GM19397 (cell line): Measurements from ENCODE around the gene CCDC85A.

Experiments used
- ATAC-seq: cut with Tn5 transposase; IDR thresholded peaks from one replicate; pipeline ENCODE4 v1.9.1; 2021; ENCODE audit warnings: mild to moderate bottlenecking, moderate library complexity; ENCODE audit not compliant: unreplicated experiment

The CCDC85A gene

DNA sequence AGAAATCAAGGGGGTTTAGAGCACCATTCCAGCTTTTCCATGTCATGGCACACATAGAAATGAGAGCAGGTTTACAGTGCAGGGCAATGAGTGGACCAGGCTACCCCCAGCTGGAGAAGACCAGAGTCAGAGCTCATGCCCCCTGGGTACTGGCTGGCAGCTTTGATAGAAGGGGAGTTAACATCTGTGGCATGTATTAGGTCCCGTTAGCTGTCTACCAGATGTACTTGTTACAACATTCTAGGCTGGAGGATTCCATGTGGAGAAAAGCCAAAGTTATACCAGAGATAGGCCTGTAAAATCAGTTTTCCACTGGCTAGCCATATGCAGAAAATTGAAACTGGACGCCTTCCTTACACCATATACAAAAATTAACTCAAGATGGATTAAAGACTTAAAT lies 109.2 kb downstream of the CCDC85A start:
- ATAC-seq: no peak

DNA sequence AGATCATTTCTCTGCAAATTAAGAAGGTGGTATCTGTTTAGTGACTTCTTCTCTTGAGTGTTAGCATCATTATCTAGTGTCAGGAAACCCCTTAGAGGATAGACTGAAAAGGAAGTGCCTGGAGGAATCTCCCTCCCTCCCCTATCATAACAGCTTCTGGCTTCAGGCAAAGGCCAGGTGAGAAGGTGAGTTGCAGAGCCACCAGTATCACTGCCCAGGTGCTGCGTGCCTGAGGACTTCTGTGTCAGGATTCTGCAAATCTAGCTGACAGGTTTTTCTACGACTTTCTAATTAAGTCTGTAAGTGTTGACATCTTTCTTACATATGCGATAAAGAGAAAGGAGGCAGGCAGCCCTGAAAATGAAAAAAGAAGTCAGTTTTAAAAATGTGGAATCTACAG lies 111.9 kb downstream of the CCDC85A start:
- ATAC-seq: no peak

DNA sequence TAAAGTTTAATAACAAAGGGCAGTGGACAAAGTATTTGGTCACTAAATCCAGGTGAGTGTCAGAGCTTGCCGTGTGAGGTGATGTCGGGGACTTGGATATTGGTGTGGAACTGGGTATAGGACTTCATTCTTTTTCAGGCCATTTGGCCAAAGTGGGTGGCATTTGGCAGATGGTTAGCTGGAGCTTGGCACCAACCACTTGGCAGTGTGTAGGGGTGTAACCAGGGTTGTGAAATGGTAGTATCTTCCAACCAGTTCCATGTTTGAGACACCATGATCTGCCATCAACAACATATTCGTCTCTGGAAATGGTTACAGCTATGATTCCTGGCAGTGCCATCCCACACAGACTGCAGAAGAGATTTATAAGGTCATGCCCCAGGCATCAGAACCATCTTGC lies 113.9 kb downstream of the CCDC85A start:
- ATAC-seq: no peak

DNA sequence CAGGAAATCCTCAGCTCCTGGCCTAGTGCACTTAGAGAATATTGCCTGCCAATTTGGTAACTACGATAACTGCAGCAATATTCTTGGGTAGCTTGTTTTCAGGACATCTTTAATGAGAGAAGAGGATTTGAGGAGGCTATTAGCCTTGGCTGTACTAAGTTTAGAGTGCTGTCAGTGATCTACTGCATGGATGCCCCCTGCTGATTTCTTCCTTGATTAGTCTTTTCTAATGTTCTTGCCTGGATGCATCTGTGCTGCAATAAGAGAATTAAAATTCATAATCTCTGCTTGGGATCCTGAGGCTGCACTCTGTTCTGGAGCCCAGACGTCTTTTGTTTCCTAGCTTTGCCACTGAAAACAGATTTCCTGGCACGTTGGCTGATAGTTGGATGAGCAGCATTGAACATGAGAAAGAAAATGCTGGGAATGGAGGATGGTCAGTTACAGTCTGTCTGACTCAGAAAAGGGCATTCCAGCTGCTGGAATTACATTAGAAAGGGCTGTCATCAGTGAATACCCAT lies 115.4 kb downstream of the CCDC85A start:
- no peak for ATAC-seq

DNA sequence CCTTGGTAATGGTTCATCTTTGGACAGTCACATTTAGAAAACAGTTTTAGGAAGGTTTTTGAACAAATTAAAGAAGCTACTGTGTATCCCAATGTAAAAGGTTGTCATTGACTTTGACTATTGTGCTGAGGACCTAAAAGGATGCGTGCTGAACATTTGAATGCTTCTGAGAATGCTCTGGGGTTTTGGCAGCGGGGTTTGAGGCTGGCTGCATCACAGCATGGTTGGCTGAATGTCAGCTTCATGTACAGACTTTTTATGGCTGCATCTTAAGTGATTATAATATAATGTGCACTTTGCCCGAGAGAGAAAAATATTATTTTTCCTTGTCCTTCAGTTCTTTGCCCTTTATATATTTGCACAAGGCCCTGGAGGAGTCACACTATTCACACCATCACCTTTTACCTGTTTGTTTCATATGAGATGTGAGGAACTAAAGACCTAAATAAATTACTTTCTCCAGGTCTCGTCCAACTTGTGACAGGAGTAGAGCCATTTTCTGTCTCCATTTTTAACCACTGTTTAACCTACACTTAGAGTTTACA lies 125.9 kb downstream of the CCDC85A start:
- no peak for ATAC-seq

DNA sequence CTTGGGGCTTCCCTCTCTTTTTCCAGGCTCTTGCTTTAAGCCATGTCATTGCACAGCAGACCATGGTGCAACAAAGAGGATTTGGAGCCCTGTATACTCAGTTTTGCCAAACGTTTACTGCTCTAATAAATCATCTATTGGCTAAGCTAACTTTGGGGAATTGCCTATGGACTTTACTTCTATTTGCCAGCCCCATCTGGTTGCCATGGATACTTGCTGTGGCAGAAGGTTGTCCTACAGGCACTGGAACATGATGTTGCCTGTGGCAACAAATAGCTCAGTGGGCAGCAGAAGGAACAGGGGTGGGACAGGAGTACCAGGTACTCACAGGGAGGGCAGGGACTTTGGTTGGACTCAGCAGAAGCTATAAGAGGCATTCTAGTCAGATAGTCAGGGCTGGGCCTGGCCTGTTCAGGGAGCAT lies 129.7 kb downstream of the CCDC85A start:
- ATAC-seq: no peak

DNA sequence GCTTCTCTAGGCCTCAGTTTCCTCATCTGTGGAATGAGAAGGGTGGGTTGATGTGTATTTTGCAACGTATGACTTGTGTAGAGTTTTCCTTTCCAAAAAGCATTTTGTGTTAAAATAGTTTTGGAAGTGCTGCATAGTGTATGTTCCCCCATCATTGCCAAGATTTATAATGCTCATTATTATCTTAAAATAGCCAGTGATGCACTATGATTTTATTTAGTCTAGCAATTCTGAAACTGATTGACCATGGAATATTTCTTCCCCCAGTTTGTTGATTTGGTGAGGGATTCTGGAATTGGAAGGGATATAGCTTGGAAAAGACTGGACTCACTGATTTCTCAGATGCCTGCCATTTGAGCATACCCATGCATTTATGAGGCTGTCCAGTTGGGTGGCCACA lies 130.6 kb downstream of the CCDC85A start:
- ATAC-seq: no peak

DNA sequence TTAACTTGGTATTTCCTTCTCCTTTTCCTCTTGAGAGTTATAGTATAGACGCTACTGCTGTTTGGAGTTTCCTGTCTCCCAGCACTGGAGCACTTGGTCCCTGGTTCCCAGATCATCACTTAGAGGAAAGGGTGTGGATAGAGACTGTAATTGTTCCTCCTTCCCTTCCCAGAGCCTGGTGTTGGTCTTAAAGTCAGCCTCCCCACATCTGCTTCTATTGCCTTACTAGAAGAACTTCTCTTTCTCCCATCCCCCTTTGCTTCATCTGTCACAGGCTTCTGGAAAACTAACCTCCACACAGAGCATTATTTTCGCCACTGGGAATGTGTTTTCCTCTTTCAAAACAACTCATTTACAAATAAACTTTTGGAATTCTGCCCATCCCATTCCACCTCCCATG lies 131.0 kb downstream of the CCDC85A start:
- ATAC-seq: no peak

DNA sequence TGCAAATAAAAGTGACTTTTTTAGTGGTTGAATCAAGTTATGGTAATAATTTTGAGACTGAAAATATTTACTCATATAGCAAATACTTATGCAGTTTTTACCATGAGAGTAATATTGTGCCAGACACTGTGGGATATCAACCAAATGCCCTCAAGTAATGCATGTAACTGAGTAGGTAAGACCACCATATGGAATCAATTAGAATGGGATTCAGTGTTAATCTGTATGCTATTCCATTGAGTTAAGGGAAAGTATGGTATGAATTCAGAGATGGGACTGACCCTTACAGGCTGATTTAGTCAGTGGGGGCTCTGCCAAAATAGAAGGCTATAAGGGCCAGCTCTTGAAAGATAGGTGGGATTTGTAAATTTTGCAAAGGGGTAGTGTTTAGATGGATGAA lies 131.6 kb downstream of the CCDC85A start:
- ATAC-seq: no peak

DNA sequence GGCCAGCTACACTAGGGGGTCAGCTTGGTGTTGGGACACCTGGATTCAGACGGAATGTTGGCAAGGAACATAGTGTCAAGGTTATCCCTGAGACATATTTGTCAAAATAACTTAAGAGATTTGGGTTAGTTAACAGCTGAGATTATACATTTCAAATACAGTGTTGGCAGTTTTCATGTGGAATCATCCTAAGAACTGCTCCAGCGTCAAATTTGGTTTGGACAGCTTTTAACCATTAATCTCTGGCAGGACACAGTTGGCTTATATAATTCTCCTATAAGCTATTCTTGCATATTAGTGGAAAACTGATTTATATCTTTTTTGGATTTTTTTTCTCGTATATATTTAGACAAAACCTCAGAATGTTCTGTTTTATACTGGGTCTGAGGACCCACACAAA lies 132.2 kb downstream of the CCDC85A start:
- ATAC-seq: no peak

DNA sequence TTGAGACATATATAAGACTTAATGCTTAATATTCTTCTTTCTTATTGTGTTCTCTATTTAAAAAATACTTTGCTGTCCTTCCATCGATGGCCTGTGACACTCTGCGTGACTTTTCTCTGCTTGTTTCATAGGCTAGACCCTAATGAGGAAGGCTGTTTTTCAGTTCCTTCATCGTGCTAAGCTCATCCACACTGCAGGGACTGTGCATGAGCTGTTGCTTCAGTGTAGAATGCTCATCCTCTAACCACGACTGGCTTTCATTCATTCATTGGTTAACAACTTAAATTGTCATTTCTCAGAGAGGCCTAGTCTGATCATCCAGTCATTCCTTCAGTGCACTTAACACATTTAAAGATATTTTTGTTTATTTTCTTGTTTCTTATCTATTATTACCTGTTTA lies 134.4 kb downstream of the CCDC85A start:
- ATAC-seq: no peak

DNA sequence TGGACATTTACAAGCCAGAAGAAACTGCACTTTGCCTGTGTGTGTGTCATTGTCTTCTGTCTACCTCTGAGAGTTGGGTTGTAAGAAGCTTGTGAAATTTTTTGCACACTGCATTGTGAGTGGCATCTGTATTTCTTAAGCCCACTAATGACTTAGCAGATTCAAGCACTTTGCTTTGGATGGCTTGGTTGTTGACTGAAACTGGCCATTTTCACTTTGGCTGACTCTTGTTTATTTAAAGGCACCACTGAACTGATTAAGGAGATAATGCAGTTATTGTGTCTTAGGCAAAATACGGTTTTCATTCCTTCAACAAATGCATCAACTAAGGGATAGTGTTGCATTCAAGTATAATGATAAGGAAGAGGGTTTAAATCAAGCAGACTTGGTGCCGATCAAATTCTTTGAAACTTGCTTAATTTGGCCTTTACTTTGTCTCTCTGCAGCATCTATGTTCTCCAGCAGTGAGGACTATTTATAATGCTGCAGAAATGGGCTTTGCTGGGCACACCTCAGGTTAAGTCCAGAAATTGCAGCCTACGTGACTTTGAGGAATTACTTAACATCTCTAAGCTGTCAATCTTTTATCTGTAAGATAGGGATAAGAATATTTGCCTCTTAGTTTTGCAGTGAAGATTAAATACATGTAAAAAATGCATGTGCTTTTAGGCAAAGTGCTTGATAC lies 142.0 kb downstream of the CCDC85A start:
- ATAC-seq: no peak

DNA sequence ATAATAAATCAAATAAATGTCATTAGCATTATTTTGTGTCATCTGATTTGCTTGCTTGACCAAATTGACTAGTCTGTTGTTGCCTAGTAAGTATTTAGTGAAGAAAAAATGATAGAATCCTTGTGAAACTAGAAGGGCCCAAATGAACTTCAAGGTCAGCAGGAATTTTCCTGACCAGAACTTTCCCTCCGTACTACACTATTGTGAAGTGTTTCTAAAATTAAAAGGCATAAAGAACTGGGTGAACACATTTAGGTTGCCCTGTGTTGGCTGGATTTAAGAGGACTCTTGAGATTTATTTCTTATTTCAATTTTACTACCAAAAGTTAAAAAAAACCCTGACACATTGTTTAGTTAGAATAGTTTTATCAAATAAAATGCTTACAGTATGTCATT lies 142.6 kb downstream of the CCDC85A start:
- no peak for ATAC-seq

DNA sequence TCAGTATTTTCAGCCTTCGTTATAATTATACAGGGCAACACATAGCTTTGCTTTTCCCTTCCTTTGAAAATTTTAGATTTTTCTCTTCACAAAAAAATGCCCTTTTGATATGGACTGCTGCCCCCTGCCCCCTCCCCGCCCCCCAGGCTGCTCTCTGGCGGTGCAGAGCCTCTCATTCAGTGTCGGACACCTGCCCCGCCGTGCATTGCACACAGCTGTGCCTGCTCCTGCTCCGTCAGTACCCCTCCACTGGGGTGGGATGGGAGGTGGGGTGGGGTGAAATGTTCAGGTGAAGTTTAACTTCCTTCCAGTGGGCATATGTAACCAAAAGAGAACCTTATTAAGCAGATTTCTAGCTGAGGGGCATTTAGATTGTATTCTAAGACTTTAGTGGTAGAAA lies 148.0 kb downstream of the CCDC85A start:
- no peak for ATAC-seq

DNA sequence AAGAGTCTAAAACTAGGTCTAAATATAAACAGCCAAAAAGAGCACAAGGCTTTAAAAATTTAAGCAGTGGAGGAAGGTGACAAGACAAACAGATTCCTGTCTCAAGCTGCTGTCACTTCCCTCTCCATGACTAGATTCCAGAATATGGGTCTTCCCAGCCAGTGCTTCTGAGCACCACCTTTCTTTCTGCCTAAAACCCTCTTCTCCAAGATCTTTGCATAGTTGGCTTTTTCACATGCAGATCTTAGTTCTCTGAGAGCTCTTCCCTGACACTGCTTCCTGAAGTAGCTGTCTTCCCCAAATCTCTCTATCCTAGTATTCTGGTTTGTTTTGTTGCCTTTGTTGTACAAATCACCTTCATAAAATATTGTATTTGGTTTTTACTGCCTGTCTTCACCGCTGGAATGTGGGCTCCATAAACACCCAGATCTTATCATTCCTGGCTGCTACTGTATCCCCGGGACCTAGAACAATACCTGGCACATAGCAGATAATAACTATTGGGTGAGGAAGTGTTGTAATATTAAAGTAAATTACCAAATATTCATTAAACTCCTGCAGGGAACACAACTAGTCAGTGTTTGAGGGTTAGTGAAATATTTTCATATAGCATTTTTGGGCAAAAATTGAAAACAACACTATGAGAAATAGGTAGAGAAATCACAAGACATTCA lies 150.2 kb downstream of the CCDC85A start:
- ATAC-seq: no peak

DNA sequence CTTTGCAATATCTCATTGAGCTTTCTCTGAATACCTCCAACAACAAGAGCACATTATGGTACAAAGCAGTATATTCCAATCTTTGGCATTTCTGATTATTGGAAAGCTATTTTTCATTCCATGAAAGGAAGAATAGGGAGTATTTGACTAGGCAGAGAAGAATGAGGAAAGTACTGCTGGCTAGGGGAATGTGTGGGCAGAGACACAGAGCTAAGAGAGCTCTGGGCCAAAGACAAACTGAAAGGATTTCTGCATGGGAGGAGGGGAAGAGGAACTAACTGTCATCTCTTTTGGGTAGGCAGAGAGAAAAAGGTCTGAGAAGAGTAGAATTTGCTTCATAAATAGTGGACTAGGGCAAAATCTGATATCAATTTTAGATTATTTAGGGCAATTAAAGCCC lies 150.8 kb downstream of the CCDC85A start:
- no peak for ATAC-seq

DNA sequence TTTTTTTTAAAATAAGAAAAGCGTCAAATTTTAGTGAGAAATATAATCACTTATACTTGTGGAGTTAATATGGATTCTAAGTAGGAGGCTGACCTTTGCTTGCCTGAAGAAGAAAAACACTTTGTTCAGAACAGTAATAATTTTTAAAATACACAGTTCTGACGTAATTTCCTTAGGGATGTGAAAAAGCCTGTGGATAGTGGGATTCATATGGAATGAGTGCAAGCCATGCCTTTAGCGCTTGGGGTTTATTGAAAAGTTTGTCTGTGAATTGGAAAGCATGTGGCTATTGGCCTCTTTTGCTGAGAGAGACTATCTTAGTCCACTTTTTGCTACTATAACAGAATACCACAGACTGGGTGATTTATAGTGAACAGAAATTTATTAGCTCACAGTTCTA lies 151.3 kb downstream of the CCDC85A start:
- ATAC-seq: no peak

DNA sequence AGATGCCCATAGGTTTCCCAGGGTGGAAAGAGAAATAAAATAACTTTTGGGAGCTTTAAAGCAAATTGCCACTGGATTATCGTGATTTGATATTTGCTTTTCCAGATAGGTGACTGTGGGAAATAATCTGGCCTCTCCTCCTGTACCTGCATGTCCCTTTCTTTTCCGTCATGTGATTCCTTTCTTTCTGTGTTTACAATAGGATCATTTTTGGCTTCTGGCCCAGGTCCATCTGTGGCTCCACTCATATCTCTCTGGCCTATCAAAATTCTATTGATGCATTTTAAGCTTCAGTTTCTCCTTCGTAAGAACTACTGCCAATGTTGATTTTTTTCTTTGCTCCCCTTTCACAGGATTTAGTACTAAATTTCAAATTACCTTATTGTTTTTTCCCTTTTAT lies 153.6 kb downstream of the CCDC85A start:
- ATAC-seq: no peak

DNA sequence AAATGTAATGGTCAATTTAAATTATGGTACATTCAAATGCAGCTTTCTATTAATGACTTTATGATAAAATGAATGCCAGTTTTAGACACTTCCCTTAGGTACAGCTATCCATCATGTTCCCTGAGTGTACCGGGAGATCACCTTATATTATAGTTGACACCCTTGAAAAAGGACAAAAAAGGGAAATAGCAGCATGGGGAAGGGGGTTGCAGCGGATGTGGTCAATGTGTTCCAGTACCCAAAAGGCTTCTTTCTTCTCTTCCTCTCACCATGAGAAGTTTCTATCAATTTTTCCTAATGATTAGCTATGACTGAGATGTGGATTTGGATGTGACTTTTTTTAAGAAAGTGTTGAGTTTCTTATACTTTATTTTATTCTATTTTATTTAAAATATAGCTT lies 154.4 kb downstream of the CCDC85A start:
- no peak for ATAC-seq

DNA sequence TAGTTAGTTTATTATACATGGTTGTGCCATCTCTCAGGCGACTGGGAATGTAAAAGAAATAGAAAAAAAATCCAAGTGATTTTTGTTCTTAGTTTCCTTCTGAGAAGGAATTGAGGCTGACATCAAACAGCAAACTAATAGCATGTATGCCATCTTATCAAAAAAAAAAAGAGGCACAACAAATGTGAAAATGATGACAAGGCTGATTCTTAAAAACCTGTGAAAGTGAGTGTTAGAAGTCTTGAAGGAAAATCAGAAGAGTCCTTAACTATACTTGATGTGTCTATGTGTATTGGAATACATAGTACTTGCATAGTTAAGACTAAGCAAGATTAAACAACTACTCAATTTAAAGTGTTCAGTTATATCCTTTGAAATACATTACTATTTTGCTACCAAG lies 161.0 kb downstream of the CCDC85A start:
- no peak for ATAC-seq

DNA sequence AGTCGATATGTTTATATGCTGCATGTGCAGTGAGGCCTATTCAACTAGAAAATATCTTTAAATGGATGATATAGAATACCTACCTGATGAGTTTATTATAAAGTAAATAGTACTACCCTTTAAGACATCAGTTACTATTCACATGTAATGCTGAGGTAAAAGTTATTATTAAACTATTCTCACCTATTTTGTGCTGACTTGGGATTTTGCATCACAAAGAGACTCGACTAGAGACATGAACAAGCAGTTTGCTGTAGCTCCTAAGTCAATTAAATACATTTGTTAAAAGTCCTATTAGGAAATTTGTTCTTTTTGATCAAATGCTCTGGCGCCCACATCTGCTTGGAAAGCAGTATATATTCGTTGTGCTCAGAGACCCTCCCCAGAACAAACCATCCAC lies 164.1 kb downstream of the CCDC85A start:
- no peak for ATAC-seq
